GM19397 (cell line): ENCODE data around the gene PIGU.

Experiments used
- ATAC-seq: cut with Tn5 transposase; IDR thresholded peaks from one replicate; pipeline ENCODE4 v1.9.1; 2021; ENCODE audit warnings: mild to moderate bottlenecking, moderate library complexity; ENCODE audit not compliant: unreplicated experiment

Gene PIGU

GRCh38 chr20:34560141-34560523 lies 116.8 kb downstream of the PIGU start:
- ATAC-seq = no peak

- no peak for ATAC-seq
These were observed 117.4 kb downstream of the PIGU start for GRCh38 chr20:34559311-34560140.

- peak; percentile 55 for ATAC-seq
These were observed 118.3 kb downstream of the PIGU start, which contains the start of gene MAP1LC3A for GRCh38 chr20:34558320-34559218. Gene MAP1LC3A (plus strand): TSS chr20:34558718. CDS start chr20:34558869, 151 bp downstream.

- no peak for ATAC-seq
These were observed 119.0 kb downstream of the PIGU start for GRCh38 chr20:34557936-34558319.

GRCh38 chr20:34553366-34553867 lies 123.5 kb downstream of the PIGU start:
- no peak for ATAC-seq

- ATAC-seq = no peak
These were observed 124.3 kb downstream of the PIGU start for GRCh38 chr20:34552569-34552968.

- ATAC-seq = no peak
These were observed 127.0 kb downstream of the PIGU start for GRCh38 chr20:34549929-34550305.

- ATAC-seq = no peak
These were observed 127.5 kb downstream of the PIGU start for GRCh38 chr20:34549291-34549928.

- ATAC-seq = no peak
These were observed 128.9 kb downstream of the PIGU start for GRCh38 chr20:34547844-34548613.

GRCh38 chr20:34546751-34547181 lies 130.1 kb downstream of the PIGU start:
- ATAC-seq = no peak

- ATAC-seq = no peak
These were observed 132.6 kb downstream of the PIGU start for GRCh38 chr20:34544109-34544796.

- no peak for ATAC-seq
These were observed 133.3 kb downstream of the PIGU start for GRCh38 chr20:34543463-34544056.

GRCh38 chr20:34542439-34542838 lies 134.5 kb downstream of the PIGU start:
- no peak for ATAC-seq

- ATAC-seq = no peak
These were observed 135.0 kb downstream of the PIGU start for GRCh38 chr20:34541917-34542316.

GRCh38 chr20:34541264-34541901 lies 135.5 kb downstream of the PIGU start:
- no peak for ATAC-seq

- no peak for ATAC-seq
These were observed 136.2 kb downstream of the PIGU start for GRCh38 chr20:34540596-34541263.

GRCh38 chr20:34539756-34540155 lies 137.1 kb downstream of the PIGU start:
- ATAC-seq = no peak

GRCh38 chr20:34538671-34539123 lies 138.2 kb downstream of the PIGU start:
- ATAC-seq = no peak
